CD14-positive monocyte (primary cell): ENCODE measurements around the gene SNAP25. TPM values are rescaled to one million over a fixed set of nuclear protein-coding genes. Genes with fewer than 3 reads are reported as not detected.

Experiments
- DNase-seq, 3 donors: peaks; one replicate each; pipeline ENCODE4 v3.0.0-alpha.2; 2011 to 2022
- H2AFZ ChIP-seq: 2 replicates; pipeline ENCODE4 v1.6.0; 2012; ENCODE audit warnings: mild to moderate bottlenecking, low read depth, low read length, inconsistent platforms; ENCODE audit not compliant: insufficient read depth, poor library complexity, severe bottlenecking
- H3K27ac ChIP-seq, 2 donors: 1 replicate in 1 of 2; 2 replicates in 1 of 2; pipeline ENCODE4 v1.5.1; 2012 to 2013; ENCODE audit warnings: low read length in 2 of 2, control low read depth in 1 of 2, inconsistent platforms in 1 of 2, low read depth in 1 of 2, mild to moderate bottlenecking in 1 of 2
- H3K27me3 ChIP-seq, 2 donors: one replicate each; pipeline versions ENCODE4 v1.6.0 to v1.6.1; 2011 to 2013; ENCODE audit warnings: low read length in 2 of 2; ENCODE audit not compliant: control insufficient read depth in 2 of 2, insufficient read depth in 2 of 2
- H3K36me3 ChIP-seq, 2 donors: replicated peaks in 1 of 2; 1 replicate in 1 of 2; 2 replicates in 1 of 2; pipeline versions ENCODE4 v1.5.1 to v1.6.1; 2012 to 2013; ENCODE audit warnings: low read length in 2 of 2, control low read depth in 1 of 2, inconsistent platforms in 1 of 2, mild to moderate bottlenecking in 1 of 2; ENCODE audit not compliant: insufficient read depth in 2 of 2, control insufficient read depth in 1 of 2
- H3K4me1 ChIP-seq, 2 donors: 1 replicate in 1 of 2; 2 replicates in 1 of 2; pipeline versions ENCODE4 v1.5.1 to v1.6.1; 2012 to 2013; ENCODE audit warnings: low read length in 2 of 2, control low read depth in 1 of 2, inconsistent platforms in 1 of 2, mild to moderate bottlenecking in 1 of 2, moderate library complexity in 1 of 2; ENCODE audit not compliant: insufficient read depth in 2 of 2, control insufficient read depth in 1 of 2
- H3K4me2 ChIP-seq: replicated peaks from 2 replicates; pipeline ENCODE3; 2012; ENCODE audit warnings: low read length, moderate library complexity, mild to moderate bottlenecking; ENCODE audit not compliant: poor library complexity, severe bottlenecking; ENCODE audit errors: extremely low read depth
- H3K4me3 ChIP-seq, 3 experiments: fragments of 200-600 bp in 1 of 3; sonication (generic) in 1 of 3; replicated peaks in 1 of 3; 1 replicate in 2 of 3; 2 replicates in 1 of 3; pipeline ENCODE4 v1.5.1; 2011 to 2013; ENCODE audit warnings: low read length in 3 of 3, mild to moderate bottlenecking in 3 of 3, control low read depth in 2 of 3, low read depth in 2 of 3, inconsistent platforms in 1 of 3, moderate library complexity in 1 of 3
- H3K79me2 ChIP-seq: 2 replicates; pipeline ENCODE4 v1.6.0; 2012; ENCODE audit warnings: mild to moderate bottlenecking, control low read depth, inconsistent platforms, low read length, moderate library complexity; ENCODE audit not compliant: insufficient read depth
- H3K9ac ChIP-seq: 2 replicates; pipeline ENCODE4 v1.6.0; 2017; ENCODE audit warnings: low read length, mild to moderate bottlenecking; ENCODE audit not compliant: insufficient read depth, poor library complexity, severe bottlenecking
- H3K9me3 ChIP-seq, 2 donors: replicated peaks in 1 of 2; 1 replicate in 1 of 2; 2 replicates in 1 of 2; pipeline versions ENCODE4 v1.5.1 to v1.6.1; 2012 to 2013; ENCODE audit warnings: low read length in 2 of 2, control low read depth in 1 of 2; ENCODE audit not compliant: control insufficient read depth in 1 of 2, insufficient read depth in 1 of 2
- H4K20me1 ChIP-seq: 2 replicates; pipeline ENCODE4 v1.6.0; 2012; ENCODE audit warnings: mild to moderate bottlenecking, low read length, control low read depth, moderate library complexity; ENCODE audit not compliant: insufficient read depth
- H3K27ac Mint-ChIP-seq, 7 donors: one replicate each; pipeline ENCODE4 v1.8.0; 2020; ENCODE audit warnings: mild to moderate bottlenecking in 7 of 7, mixed read lengths in 7 of 7, moderate library complexity in 6 of 7, inconsistent platforms in 2 of 7
- H3K27me3 Mint-ChIP-seq, 3 donors: one replicate each; pipeline ENCODE4 v1.8.0; 2021 to 2022; ENCODE audit warnings: low read depth in 3 of 3, mild to moderate bottlenecking in 3 of 3, mixed read lengths in 3 of 3, moderate library complexity in 3 of 3, inconsistent platforms in 1 of 3
- H3K36me3 Mint-ChIP-seq, 2 donors: one replicate each; pipeline ENCODE4 v1.8.0; 2020; ENCODE audit warnings: mixed read lengths in 2 of 2, inconsistent platforms in 1 of 2, mild to moderate bottlenecking in 1 of 2
- H3K4me1 Mint-ChIP-seq: one replicate; pipeline ENCODE4 v1.8.0; 2020; ENCODE audit warnings: mild to moderate bottlenecking, mixed read lengths
- H3K4me3 Mint-ChIP-seq, 2 donors: one replicate each; pipeline ENCODE4 v1.8.0; 2020; ENCODE audit warnings: mild to moderate bottlenecking in 2 of 2, mixed read lengths in 2 of 2, moderate library complexity in 1 of 2
- H3K9me3 Mint-ChIP-seq, 7 donors: one replicate each; pipeline ENCODE4 v1.8.0; 2020 to 2022; ENCODE audit warnings: mixed read lengths in 7 of 7, mild to moderate bottlenecking in 6 of 7, moderate library complexity in 6 of 7, inconsistent platforms in 2 of 7
- WGBS: methylation state at CpG from one replicate; pipeline ENCODE4 v1.1.5; 2013; ENCODE audit warnings: missing lambda C conversion rate; ENCODE audit not compliant: insufficient coverage; 5-methylcytosine and 5-hydroxymethylcytosine counted together
- intact Hi-C, 2 donors: fragments of 100-400 bp; cut with micrococcal nuclease; formaldehyde crosslinking; loops; one replicate each; pipeline versions ENCODE4 v1.15.0 to v1.15.1; 2023
- polyA plus RNA-seq, 3 donors: library from polyadenylated mRNA; depleted of rRNA in 1 of 3; unstranded in 2 of 3; stranded (reverse) in 1 of 3; fragments of 300-500 nt in 2 of 3; fragments of >200 nt in 1 of 3; fragmentation: Illumina TruSeq in 2 of 3; gene quantifications; 1 replicate in 2 of 3; 2 replicates in 1 of 3; pipeline ENCODE4 v1.2.3, GENCODE V29; 2012 to 2021
- TF ChIP-seq, protein P1 (sequence below): fragments of 200-600 bp; IDR thresholded peaks from one replicate; pipeline ENCODE4 v1.8.0; 2022; ENCODE audit warnings: antibody characterized with exemption, mild to moderate bottlenecking

Gene SNAP25
- polyA plus RNA-seq, 3 donors = not detected

- Mint-ChIP-seq H3K36me3 (no peaks in the 10 kb centered on the region), H3K9me3 (peaks cover 0 to 4% (median 0%) of the 10 kb centered on the region in 7 donors), H3K27ac (peak overlapping the region in 5 of 7 donors; percentile 38 to 84 (median 65)), H3K4me3 (peak overlapping the region; percentile 88 to 99), H3K27me3 (peaks cover 10 to 29% (median 20%) of the 10 kb centered on the region in 3 donors), H3K4me1 (peaks cover 11% of the 10 kb centered on the region)
- intact Hi-C loops = no loop called here
- under 1% methylated on average over 26 of the region's 47 CpGs for WGBS
- peak overlapping the region in 1 of 2 donors; percentile 50 for H3K27ac ChIP-seq
- H2AFZ ChIP-seq = peak overlapping the region; percentile 91
- H3K9me3 ChIP-seq = peaks cover 0 to 4% of the 10 kb centered on the region in 2 donors
- no peaks in the 10 kb centered on the region for H3K36me3 ChIP-seq
- TF ChIP-seq, protein P1, sequence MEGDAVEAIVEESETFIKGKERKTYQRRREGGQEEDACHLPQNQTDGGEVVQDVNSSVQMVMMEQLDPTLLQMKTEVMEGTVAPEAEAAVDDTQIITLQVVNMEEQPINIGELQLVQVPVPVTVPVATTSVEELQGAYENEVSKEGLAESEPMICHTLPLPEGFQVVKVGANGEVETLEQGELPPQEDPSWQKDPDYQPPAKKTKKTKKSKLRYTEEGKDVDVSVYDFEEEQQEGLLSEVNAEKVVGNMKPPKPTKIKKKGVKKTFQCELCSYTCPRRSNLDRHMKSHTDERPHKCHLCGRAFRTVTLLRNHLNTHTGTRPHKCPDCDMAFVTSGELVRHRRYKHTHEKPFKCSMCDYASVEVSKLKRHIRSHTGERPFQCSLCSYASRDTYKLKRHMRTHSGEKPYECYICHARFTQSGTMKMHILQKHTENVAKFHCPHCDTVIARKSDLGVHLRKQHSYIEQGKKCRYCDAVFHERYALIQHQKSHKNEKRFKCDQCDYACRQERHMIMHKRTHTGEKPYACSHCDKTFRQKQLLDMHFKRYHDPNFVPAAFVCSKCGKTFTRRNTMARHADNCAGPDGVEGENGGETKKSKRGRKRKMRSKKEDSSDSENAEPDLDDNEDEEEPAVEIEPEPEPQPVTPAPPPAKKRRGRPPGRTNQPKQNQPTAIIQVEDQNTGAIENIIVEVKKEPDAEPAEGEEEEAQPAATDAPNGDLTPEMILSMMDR = no peak
- peak; percentile 4 to 46 (median 13) for DNase-seq
- no peaks in the 10 kb centered on the region for H3K79me2 ChIP-seq
- H3K9ac ChIP-seq = peak overlapping the region; percentile 62
- no peaks in the 10 kb centered on the region for H4K20me1 ChIP-seq
- peaks cover 7 to 8% of the 10 kb centered on the region in 2 donors for H3K4me1 ChIP-seq
- H3K4me2 ChIP-seq = peak overlapping the region; percentile 95
- H3K4me3 ChIP-seq = peak overlapping the region; percentile 49 to 81 (median 53)
- H3K27me3 ChIP-seq = peaks cover 0 to 5% of the 10 kb centered on the region in 2 donors
These were observed 46.5 kb upstream of the SNAP25 start for GRCh38 chr20:10171864-10172751.

GRCh38 chr20:10172998-10173655, 45.5 kb upstream of the SNAP25 start:
- no peaks in the 10 kb centered on the region for H3K36me3 ChIP-seq
- H3K27me3 Mint-ChIP-seq = peaks cover 13 to 29% (median 19%) of the 10 kb centered on the region in 3 donors
- no peak overlapping the region for H3K27ac Mint-ChIP-seq
- intact Hi-C loops = no loop called here
- no peaks in the 10 kb centered on the region for H3K36me3 Mint-ChIP-seq
- H3K27me3 ChIP-seq = peaks cover 0 to 5% of the 10 kb centered on the region in 2 donors
- H3K4me1 Mint-ChIP-seq = peaks cover 11% of the 10 kb centered on the region
- H4K20me1 ChIP-seq = no peaks in the 10 kb centered on the region
- peak overlapping the region; percentile 91 for H2AFZ ChIP-seq
- TF ChIP-seq, protein P1 = no peak
- peak overlapping the region in 1 of 3 experiments; percentile 81 for H3K4me3 ChIP-seq
- DNase-seq = no peak
- H3K4me3 Mint-ChIP-seq = peak overlapping the region; percentile 88 to 99
- no peak overlapping the region for H3K9ac ChIP-seq
- peaks cover 7 to 8% of the 10 kb centered on the region in 2 donors for H3K4me1 ChIP-seq
- H3K27ac ChIP-seq = no peak overlapping the region
- H3K9me3 Mint-ChIP-seq = peaks cover 0 to 3% (median 0%) of the 10 kb centered on the region in 7 donors
- WGBS = 87% methylated on average over 12 of the region's 16 CpGs
- peak overlapping the region; percentile 95 for H3K4me2 ChIP-seq
- no peaks in the 10 kb centered on the region for H3K79me2 ChIP-seq
- peaks cover 0 to 4% of the 10 kb centered on the region in 2 donors for H3K9me3 ChIP-seq
